ENCODE data around the gene MLNR.

DNA sequence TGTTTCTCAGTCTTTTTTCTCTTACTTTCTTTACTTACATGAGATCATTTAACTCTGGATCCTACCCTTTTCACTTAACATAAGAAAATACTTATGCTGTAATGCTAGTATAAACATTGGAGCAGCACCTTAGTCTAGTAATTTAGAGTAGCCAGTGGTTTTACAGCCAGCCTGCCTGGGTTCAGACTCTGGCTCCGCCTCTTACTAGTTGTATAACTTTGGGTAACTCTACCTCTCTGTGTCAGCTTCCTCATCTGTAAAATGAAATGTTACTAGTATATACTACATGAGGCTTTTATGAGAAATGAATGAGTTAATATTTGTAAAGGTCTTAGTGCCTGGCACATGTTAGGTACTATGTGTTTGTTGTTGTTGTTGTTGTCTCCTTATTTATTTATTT is 33.2 kb downstream of the MLNR start:
- no peak for TF ChIP-seq POLR2A (IDR thresholded peaks at IDR 0.05)
- TF ChIP-seq, protein P1, sequence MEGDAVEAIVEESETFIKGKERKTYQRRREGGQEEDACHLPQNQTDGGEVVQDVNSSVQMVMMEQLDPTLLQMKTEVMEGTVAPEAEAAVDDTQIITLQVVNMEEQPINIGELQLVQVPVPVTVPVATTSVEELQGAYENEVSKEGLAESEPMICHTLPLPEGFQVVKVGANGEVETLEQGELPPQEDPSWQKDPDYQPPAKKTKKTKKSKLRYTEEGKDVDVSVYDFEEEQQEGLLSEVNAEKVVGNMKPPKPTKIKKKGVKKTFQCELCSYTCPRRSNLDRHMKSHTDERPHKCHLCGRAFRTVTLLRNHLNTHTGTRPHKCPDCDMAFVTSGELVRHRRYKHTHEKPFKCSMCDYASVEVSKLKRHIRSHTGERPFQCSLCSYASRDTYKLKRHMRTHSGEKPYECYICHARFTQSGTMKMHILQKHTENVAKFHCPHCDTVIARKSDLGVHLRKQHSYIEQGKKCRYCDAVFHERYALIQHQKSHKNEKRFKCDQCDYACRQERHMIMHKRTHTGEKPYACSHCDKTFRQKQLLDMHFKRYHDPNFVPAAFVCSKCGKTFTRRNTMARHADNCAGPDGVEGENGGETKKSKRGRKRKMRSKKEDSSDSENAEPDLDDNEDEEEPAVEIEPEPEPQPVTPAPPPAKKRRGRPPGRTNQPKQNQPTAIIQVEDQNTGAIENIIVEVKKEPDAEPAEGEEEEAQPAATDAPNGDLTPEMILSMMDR (IDR thresholded peaks at IDR 0.05): no peak

Data from heart left ventricle (tissue), 13 donors.